Thyroid gland (tissue), 4 donors: ENCODE results near the gene MAP3K5. TPM values are rescaled to one million over a fixed set of nuclear protein-coding genes. Genes with fewer than 3 reads are reported as not detected.

ENCODE experiments used
- DNase-seq, 2 donors: peaks; one replicate each; pipeline ENCODE4 v3.0.0-alpha.2; 2019
- H3K27ac ChIP-seq, 3 donors: fragments of 200-600 bp; sonication (generic); 1 replicate in 2 of 3; 2 replicates in 1 of 3; pipeline ENCODE4 v1.5.1; 2016 to 2019; ENCODE audit warnings: mild to moderate bottlenecking in 1 of 3, moderate library complexity in 1 of 3
- H3K27me3 ChIP-seq: fragments of 200-600 bp; sonication (generic); one replicate; pipeline ENCODE4 v1.5.1; 2019
- H3K36me3 ChIP-seq, 2 donors: fragments of 200-600 bp; sonication (generic); one replicate each; pipeline ENCODE4 v1.5.1; 2016 to 2019
- H3K4me1 ChIP-seq, 2 donors: fragments of 200-600 bp; sonication (generic); one replicate each; pipeline ENCODE4 v1.5.1; 2017 to 2019
- H3K4me3 ChIP-seq, 3 donors: fragments of 200-600 bp; sonication (generic); replicated peaks in 1 of 3; 1 replicate in 2 of 3; 2 replicates in 1 of 3; pipeline ENCODE4 v1.5.1; 2016; ENCODE audit warnings: mild to moderate bottlenecking in 1 of 3
- H3K9me3 ChIP-seq: fragments of 200-600 bp; sonication (generic); one replicate; pipeline ENCODE4 v1.5.1; 2017
- POLR2A ChIP-seq, 2 donors: fragments of 450-650 bp; IDR thresholded peaks; one replicate each; pipeline ENCODE4 v1.6.1; 2017; ENCODE audit warnings: antibody characterized with exemption in 2 of 2, mild to moderate bottlenecking in 2 of 2, moderate library complexity in 1 of 2
- WGBS, 2 donors: methylation state at CpG; one replicate each; pipeline ENCODE4 v1.1.5; 2017; 5-methylcytosine and 5-hydroxymethylcytosine counted together
- intact Hi-C: fragments of 100-400 bp; cut with DNase I; formaldehyde crosslinking; loops from one replicate; pipeline ENCODE4 v1.15.1; 2023
- total RNA-seq, 4 donors: library from RNA; depleted of rRNA; stranded (reverse); fragments of >200 nt; gene quantifications; one replicate each; pipeline ENCODE4 v1.2.3, GENCODE V29; 2016
- TF ChIP-seq, protein P1 (sequence below), 6 experiments: fragments of 200-600 bp in 3 of 6; fragments of 450-650 bp in 3 of 6; sonication (generic) in 3 of 6; IDR thresholded peaks; one replicate each; pipeline ENCODE4 v1.5.1; 2016 to 2019; ENCODE audit warnings: antibody characterized with exemption in 6 of 6, mild to moderate bottlenecking in 2 of 6, inconsistent platforms in 1 of 6, moderate library complexity in 1 of 6

Gene MAP3K5
- total RNA-seq, 4 donors from 2014 or later: 28.1 to 68.0 (median 46.5) TPM

DNA sequence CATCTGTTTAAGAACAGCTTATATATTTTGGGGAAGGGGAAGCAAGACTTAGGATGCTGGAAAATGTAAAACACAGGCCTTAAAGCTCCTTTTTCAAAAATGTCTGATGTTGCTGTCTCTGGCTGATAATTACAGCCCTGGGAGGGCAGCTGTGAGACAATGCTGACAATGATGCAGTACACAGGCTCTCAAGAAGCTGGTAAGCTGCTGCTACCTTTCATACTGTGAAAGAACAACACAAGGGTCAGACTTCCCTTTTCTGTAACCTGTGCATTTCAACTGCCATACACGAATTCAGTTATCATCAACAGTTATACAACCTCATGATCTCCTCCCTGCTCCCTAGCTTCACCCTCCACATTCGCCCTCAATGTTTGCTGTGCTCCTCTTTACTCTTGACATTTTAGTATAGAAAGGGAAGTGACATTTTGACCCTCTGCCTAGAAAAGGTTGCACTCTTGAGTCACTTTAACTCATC, 267.3 kb downstream of the MAP3K5 start:
- H3K4me1 ChIP-seq: peaks cover 27 to 28% of the 10 kb centered on the region in 2 donors
- TF ChIP-seq, protein P1, sequence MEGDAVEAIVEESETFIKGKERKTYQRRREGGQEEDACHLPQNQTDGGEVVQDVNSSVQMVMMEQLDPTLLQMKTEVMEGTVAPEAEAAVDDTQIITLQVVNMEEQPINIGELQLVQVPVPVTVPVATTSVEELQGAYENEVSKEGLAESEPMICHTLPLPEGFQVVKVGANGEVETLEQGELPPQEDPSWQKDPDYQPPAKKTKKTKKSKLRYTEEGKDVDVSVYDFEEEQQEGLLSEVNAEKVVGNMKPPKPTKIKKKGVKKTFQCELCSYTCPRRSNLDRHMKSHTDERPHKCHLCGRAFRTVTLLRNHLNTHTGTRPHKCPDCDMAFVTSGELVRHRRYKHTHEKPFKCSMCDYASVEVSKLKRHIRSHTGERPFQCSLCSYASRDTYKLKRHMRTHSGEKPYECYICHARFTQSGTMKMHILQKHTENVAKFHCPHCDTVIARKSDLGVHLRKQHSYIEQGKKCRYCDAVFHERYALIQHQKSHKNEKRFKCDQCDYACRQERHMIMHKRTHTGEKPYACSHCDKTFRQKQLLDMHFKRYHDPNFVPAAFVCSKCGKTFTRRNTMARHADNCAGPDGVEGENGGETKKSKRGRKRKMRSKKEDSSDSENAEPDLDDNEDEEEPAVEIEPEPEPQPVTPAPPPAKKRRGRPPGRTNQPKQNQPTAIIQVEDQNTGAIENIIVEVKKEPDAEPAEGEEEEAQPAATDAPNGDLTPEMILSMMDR (IDR thresholded peaks at IDR 0.05): no peak
- no peak for TF ChIP-seq POLR2A (IDR thresholded peaks at IDR 0.05)
- 81 to 87% methylated on average over 2 of the region's 2 CpGs for WGBS, 2 donors
- no peaks in the 10 kb centered on the region for H3K27me3 ChIP-seq
- H3K36me3 ChIP-seq: no peaks in the 10 kb centered on the region
- no peak overlapping the region for H3K27ac ChIP-seq
- DNase-seq: no peak
- no peaks in the 10 kb centered on the region for H3K9me3 ChIP-seq
- H3K4me3 ChIP-seq: no peak overlapping the region
- intact Hi-C loops: no loop called here

DNA sequence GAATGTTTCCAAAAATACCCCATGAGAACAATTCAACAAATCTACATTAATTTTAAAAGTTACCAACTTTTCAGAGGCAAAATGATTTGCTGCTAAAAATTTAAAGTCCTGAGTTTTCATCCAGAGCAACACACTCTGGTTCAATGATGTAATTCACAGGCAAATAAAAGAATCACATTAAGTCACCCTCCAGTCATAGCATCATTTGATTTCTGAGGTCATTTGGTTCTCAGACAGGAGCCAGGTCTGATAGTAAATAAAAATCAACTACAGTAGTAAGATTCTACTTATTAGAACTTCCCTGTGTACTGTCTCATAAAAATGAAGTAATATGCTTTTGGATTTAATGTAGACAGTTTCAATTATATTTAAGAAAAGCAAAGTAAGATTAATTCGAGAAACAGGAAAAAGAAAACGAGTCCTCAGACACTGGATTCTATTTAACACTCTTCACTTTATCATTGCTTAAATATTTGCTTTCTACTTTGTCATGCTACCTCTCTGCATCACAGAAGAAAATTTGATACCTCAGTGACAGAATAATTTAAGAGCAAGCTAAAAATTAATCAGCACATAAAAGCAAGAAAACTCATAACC, 267.8 kb downstream of the MAP3K5 start:
- Histone ChIP-seq H3K9me3 (no peaks in the 10 kb centered on the region), H3K27ac (no peak overlapping the region), H3K4me3 (no peak overlapping the region), H3K27me3 (no peaks in the 10 kb centered on the region), H3K4me1 (peaks cover 31 to 32% of the 10 kb centered on the region in 2 donors), H3K36me3 (no peaks in the 10 kb centered on the region)
- intact Hi-C loops: no loop called here
- 79 to 81% methylated on average over 2 of the region's 2 CpGs for WGBS, 2 donors
- TF ChIP-seq, protein P1 (IDR thresholded peaks at IDR 0.05): no peak
- no peak for TF ChIP-seq POLR2A (IDR thresholded peaks at IDR 0.05)
- no peak for DNase-seq

DNA sequence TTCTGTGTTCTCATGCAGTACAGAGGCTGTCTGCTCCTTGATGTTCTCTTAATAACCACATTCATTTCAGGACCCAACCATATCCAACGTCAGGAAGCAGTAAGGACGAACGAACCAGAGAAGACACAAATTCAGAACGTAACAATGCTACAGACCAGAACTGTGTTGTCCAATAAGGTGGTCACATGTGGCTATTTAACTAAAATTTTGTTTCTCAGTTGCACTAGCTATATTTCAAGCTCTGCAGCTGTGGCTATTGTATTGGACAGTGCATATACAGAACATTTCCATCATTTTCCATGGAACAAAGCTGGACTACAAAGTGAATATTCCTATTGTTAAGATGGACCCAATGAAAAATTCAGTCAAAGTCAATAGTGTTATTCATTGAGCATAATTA, 269.1 kb downstream of the MAP3K5 start:
- DNase-seq: no peak
- H3K4me1 ChIP-seq: peaks cover 27 to 31% of the 10 kb centered on the region in 2 donors
- no peaks in the 10 kb centered on the region for H3K36me3 ChIP-seq
- H3K27ac ChIP-seq: no peak overlapping the region
- H3K4me3 ChIP-seq: no peak overlapping the region
- H3K27me3 ChIP-seq: no peaks in the 10 kb centered on the region
- intact Hi-C loops: no loop called here
- 96 to 97% methylated on average over 4 of the region's 4 CpGs for WGBS, 2 donors
- TF ChIP-seq POLR2A (IDR thresholded peaks at IDR 0.05): no peak
- TF ChIP-seq, protein P1 (IDR thresholded peaks at IDR 0.05): no peak
- H3K9me3 ChIP-seq: no peaks in the 10 kb centered on the region

DNA sequence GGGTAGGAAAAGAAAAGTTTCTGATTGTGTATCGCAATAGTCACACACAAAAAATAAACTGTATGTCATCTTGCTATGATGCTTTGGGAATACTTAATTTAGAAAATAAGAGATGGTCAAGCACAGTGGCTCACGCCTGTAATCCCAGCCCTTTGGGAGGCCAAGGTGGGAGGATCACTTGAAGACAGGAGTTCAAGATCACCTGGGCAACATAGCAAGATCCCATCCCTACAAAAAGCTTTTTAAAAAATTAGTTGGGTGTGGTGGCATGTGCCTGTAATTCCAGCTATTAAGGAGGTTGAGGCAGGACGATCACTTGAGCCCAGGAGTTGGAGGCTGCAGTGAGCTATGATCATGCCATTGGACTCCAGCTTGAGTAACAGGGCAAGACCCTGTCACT, 269.6 kb downstream of the MAP3K5 start:
- H3K9me3 ChIP-seq: no peaks in the 10 kb centered on the region
- TF ChIP-seq, protein P1 (IDR thresholded peaks at IDR 0.05): no peak
- TF ChIP-seq POLR2A (IDR thresholded peaks at IDR 0.05): no peak
- no peak overlapping the region for H3K4me3 ChIP-seq
- no peak overlapping the region for H3K27ac ChIP-seq
- no peaks in the 10 kb centered on the region for H3K36me3 ChIP-seq
- intact Hi-C loops: no loop called here
- H3K4me1 ChIP-seq: peaks cover 26 to 29% of the 10 kb centered on the region in 2 donors
- no peaks in the 10 kb centered on the region for H3K27me3 ChIP-seq
- WGBS, 2 donors: 93 to 97% methylated on average over 3 of the region's 3 CpGs
- no peak for DNase-seq

DNA sequence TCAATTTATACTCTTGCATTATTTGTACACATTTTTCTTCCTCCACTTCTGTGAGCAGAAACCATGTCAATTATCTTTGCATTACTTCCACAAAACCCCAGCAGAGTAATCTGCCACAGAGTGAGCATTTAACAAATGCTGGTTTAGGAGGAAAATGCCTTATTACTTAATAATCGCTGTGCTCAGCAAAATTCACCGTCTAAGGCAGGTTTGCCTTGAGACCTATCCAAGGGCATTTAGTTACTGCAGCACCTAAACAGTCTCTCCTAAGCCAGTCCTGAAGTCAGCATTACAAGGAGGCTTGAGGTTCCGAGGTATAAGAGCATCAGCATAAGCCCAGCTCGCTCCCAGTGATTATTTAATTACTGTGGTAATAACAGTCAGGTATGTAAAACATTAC, 270.4 kb downstream of the MAP3K5 start:
- TF ChIP-seq, protein P1 (IDR thresholded peaks at IDR 0.05): no peak
- no peak for TF ChIP-seq POLR2A (IDR thresholded peaks at IDR 0.05)
- no peak for DNase-seq
- WGBS, 2 donors: 73 to 89% methylated on average over 4 of the region's 4 CpGs

More for the DNA sequence above, 270.4 kb downstream of the MAP3K5 start:
- intact Hi-C loops: no loop called here
- Histone ChIP-seq H3K36me3 (no peaks in the 10 kb centered on the region), H3K4me3 (no peak overlapping the region), H3K27me3 (no peaks in the 10 kb centered on the region), H3K27ac (no peak overlapping the region), H3K9me3 (no peaks in the 10 kb centered on the region), H3K4me1 (peaks cover 24 to 28% of the 10 kb centered on the region in 2 donors)
